ENCODE results near the gene MST1. TPM values are rescaled to one million over a fixed set of nuclear protein-coding genes. Genes with fewer than 3 reads are reported as not detected.

The MST1 gene
- total and polyA plus RNA-seq, 9 of the 15 experiments (the other 6 are each of a cell fraction or from before 2014, with no cell fraction given) = 0.08 to 1.8 (median 0.40) TPM

- TF ChIP-seq ZNF133 (CRISPR knock-in tag; IDR thresholded peaks at IDR 0.05) = no peak
- no peak for TF ChIP-seq THRAP3 (IDR thresholded peaks at IDR 0.05; ENCODE audit: borderline replicate concordance)
- no peak for TF ChIP-seq ZNF23 (CRISPR knock-in tag; IDR thresholded peaks at IDR 0.05)
- no peak for TF ChIP-seq THRB (CRISPR knock-in tag; conservative IDR thresholded peaks at IDR 0.05)
- TF ChIP-seq ZNF354B (CRISPR knock-in tag; IDR thresholded peaks at IDR 0.05) = no peak
- no peak for TF ChIP-seq POLR3G (IDR thresholded peaks at IDR 0.05; ENCODE audit: extremely low read depth, insufficient read length, insufficient replicate concordance)
- TF ChIP-seq FOXP4 (CRISPR knock-in tag; IDR thresholded peaks at IDR 0.05; ENCODE audit: borderline replicate concordance) = no peak
- no peak for TF ChIP-seq ZNF140 (CRISPR knock-in tag; IDR thresholded peaks at IDR 0.05)
- TF ChIP-seq RBFOX2 (IDR thresholded peaks at IDR 0.05; ENCODE audit: low read depth, low read length) = peak; percentile 83
- no peak for TF ChIP-seq ZNF717 (CRISPR knock-in tag; IDR thresholded peaks at IDR 0.05)
- TF ChIP-seq DPF2 (IDR thresholded peaks at IDR 0.05) = 0 out of 2 replicates have a peak, but pooled peaks have one; percentile 19
- no peak for TF ChIP-seq PRDM10 (IDR thresholded peaks at IDR 0.05; ENCODE audit: partially characterized antibody)
- 0 out of 2 replicates have a peak, but pooled peaks have one; percentile 33 for TF ChIP-seq VEZF1 (CRISPR knock-in tag; IDR thresholded peaks at IDR 0.05)
- peak; percentile 85 for TF ChIP-seq POU5F1 (IDR thresholded peaks at IDR 0.05; ENCODE audit: borderline replicate concordance, low read depth, low read length, partially characterized antibody)
- TF ChIP-seq SMC3 (conservative IDR thresholded peaks at IDR 0.05; ENCODE audit: insufficient read depth, low read depth, low read length) = no peak
- TF ChIP-seq ELF4 (CRISPR knock-in tag; IDR thresholded peaks at IDR 0.05) = peak; percentile 60; the same call in 1 of the 2 replicates
- TF ChIP-seq DEAF1 (CRISPR knock-in tag; IDR thresholded peaks at IDR 0.05) = no peak
These were observed at the start of gene MST1, which contains the start of gene RNF123 (continued) for GRCh38 chr3:49689046-49689907.
